Measurements from ENCODE around the gene RBMS1. TPM values are rescaled to one million over a fixed set of nuclear protein-coding genes. Genes with fewer than 3 reads are reported as not detected.

RBMS1 gene
- total RNA-seq, 4 donors from 2014 or later, result 13.5 to 31.6 (median 23.0) TPM

GRCh38 chr2:160430001-160430344 lies 63.6 kb downstream of the RBMS1 start:
- H3K4me3 ChIP-seq, result no peak overlapping the region
- H3K36me3 ChIP-seq, result no peaks in the 10 kb centered on the region
- peak overlapping the region in 1 of 4 donors; percentile 72 for H3K27ac ChIP-seq
- no peak for DNase-seq
- peaks cover 0 to 63% (median 19%) of the 10 kb centered on the region in 4 donors for H3K4me1 ChIP-seq
- in situ Hi-C loops (cut with MboI; ENCODE audit: low pct_ligation_motif_present in 1 of 4, low pct_unique_long_range_greater_than_20kb in 1 of 4, low sequenced_read_pairs in 3 of 4) (no loop called here), intact Hi-C loops (cut with DNase I; ENCODE audit: low total_unique reads) (no loop called here)
- TF ChIP-seq EP300 (IDR thresholded peaks at IDR 0.05; ENCODE audit: low read depth) (no peak), CTCF (IDR thresholded peaks at IDR 0.05) (no peak), POLR2A (IDR thresholded peaks at IDR 0.05) (no peak), POLR2AphosphoS5 (IDR thresholded peaks at IDR 0.05) (no peak)
- peaks cover 4 to 5% of the 10 kb centered on the region in 2 donors for H3K9me3 ChIP-seq
- H3K27me3 ChIP-seq, result peaks cover 62% of the 10 kb centered on the region

DNA sequence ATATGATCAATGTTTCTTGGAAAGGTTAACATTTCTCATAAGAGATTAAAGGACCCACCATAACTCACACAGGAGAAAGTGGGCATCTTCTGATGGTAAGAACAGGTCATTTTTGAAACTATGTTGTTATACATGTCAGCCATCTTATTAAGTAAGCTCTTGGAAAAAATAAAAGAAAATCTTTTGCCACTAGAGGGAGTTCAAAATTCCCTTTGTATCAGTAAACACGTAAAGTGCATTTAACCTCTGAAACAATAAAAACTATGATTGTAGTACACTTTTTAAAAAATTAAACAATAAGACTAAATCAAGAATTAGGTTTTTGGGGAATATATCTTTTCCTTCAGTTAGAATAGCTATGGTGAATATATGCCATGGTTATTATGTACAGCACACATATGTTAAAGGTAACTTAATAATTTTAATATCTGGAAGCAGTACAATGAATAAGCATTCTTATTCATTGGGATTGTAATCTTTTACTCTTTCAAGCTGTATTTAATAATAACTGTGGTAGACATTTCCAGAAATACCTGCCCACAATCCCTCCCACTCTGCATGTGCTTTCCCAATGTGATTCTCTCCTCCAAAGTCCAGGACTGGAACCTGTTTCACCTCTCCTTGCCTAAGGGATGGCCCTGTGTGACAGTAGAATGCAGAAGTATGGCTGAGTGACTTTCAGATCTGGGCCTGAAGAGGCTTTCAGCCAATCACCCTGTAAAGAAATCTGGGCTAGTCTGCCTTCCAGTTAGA lies 64.2 kb downstream of the RBMS1 start:
- intact Hi-C loops (cut with DNase I; ENCODE audit: low total_unique reads), result loop anchor here (10.0 kb wide), 1 partner anchor 45 kb away; no protein-coding TSS in a partner anchor
- peaks cover 0 to 62% (median 19%) of the 10 kb centered on the region in 4 donors for H3K4me1 ChIP-seq

DNA sequence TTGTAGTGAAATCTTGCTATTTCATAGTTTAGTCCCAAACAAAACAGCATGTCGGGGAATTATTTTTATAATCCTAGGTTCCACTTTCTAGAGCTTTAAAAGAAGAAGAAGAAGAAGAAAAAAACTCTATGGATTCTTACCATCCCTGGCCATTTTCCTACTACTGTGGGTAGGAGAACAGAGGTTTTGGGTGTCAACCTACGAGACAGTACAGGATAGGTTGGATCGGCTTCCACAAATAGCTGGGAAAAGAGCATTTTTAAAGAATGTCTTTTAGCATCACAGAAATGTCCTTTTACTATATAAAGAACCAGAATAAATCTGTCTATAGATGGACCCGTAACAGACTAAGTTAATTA lies 65.2 kb downstream of the RBMS1 start:
- WGBS, 2 donors (ENCODE audit: low coverage in 1 of 2), result 53 to 62% methylated on average over 4 of the region's 4 CpGs
- peak overlapping the region in 1 of 4 donors; percentile 10 for H3K4me3 ChIP-seq
- peaks cover 0 to 52% (median 15%) of the 10 kb centered on the region in 4 donors for H3K4me1 ChIP-seq
- H3K27ac ChIP-seq, result peak overlapping the region; percentile 59 to 79 (median 74)
- H3K27me3 ChIP-seq, result peaks cover 55% of the 10 kb centered on the region
- TF ChIP-seq EP300 (IDR thresholded peaks at IDR 0.05; ENCODE audit: low read depth) (no peak), CTCF (IDR thresholded peaks at IDR 0.05) (no peak), POLR2A (IDR thresholded peaks at IDR 0.05) (no peak), POLR2AphosphoS5 (IDR thresholded peaks at IDR 0.05) (no peak)
- in situ Hi-C loops (cut with MboI; ENCODE audit: low pct_ligation_motif_present in 1 of 4, low pct_unique_long_range_greater_than_20kb in 1 of 4, low sequenced_read_pairs in 3 of 4) (no loop called here), intact Hi-C loops (cut with DNase I; ENCODE audit: low total_unique reads) (loop anchor here (10.0 kb wide), 1 partner anchor 46 kb away; no protein-coding TSS in a partner anchor)
- DNase-seq, result no peak
- peaks cover 4 to 5% of the 10 kb centered on the region in 2 donors for H3K9me3 ChIP-seq
- no peaks in the 10 kb centered on the region for H3K36me3 ChIP-seq

More for the DNA sequence above, 64.2 kb downstream of the RBMS1 start:
- TF ChIP-seq EP300 (IDR thresholded peaks at IDR 0.05; ENCODE audit: low read depth) (no peak), POLR2A (IDR thresholded peaks at IDR 0.05) (no peak), CTCF (IDR thresholded peaks at IDR 0.05) (peak; percentile 55 to 71 (median 60)), POLR2AphosphoS5 (IDR thresholded peaks at IDR 0.05) (no peak)
- 7% methylated on average over 1 of the region's 1 CpG for WGBS, 2 donors (ENCODE audit: low coverage in 1 of 2)
- Histone ChIP-seq H3K9me3 (peaks cover 4 to 5% of the 10 kb centered on the region in 2 donors), H3K27me3 (peaks cover 57% of the 10 kb centered on the region), H3K27ac (peak overlapping the region; percentile 59 to 79 (median 74)), H3K36me3 (no peaks in the 10 kb centered on the region), H3K4me3 (no peak overlapping the region)
- in situ Hi-C loops (cut with MboI; ENCODE audit: low pct_ligation_motif_present in 1 of 4, low pct_unique_long_range_greater_than_20kb in 1 of 4, low sequenced_read_pairs in 3 of 4), result no loop called here
- DNase-seq, result no peak

DNA sequence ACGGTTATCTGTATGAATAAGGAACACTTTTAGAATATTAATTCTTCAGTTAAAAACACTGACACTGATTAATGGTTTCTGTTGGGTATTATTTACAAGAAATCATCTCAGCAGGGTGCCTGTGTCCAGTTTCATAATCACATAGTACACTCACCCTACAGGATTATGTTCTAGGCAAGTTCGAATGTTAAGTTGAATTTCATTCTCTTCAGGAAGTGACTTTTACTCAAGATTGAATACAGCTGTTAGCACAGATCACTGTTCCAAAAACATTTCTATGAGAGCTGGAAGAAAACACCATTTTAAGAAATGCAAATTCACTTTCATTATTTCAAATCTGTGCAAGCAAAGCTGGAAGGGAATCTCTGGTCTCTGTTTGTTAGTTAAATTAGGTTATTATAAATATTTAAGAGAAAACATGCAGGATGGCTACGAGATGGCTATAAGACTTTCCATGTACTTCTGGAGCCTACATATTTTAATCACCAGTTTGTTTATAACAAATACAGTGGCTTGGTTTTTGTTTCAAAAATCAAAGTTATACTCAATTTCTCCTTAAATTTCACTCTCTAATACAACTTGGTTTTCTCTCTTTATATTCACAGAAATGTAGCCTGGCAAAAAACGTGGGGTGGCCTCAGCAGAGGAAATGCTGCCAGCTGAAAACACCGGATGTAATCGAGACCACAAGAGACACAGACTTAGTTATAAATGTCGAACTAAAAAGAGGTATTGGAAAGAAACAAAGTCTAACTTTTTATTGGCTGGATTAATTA lies 65.8 kb downstream of the RBMS1 start:
- no peaks in the 10 kb centered on the region for H3K36me3 ChIP-seq
- peaks cover 4 to 5% of the 10 kb centered on the region in 2 donors for H3K9me3 ChIP-seq
- H3K27me3 ChIP-seq, result peaks cover 55% of the 10 kb centered on the region
- intact Hi-C loops (cut with DNase I; ENCODE audit: low total_unique reads) (loop anchor here (10.0 kb wide), 1 partner anchor 47 kb away; no protein-coding TSS in a partner anchor), in situ Hi-C loops (cut with MboI; ENCODE audit: low pct_ligation_motif_present in 1 of 4, low pct_unique_long_range_greater_than_20kb in 1 of 4, low sequenced_read_pairs in 3 of 4) (no loop called here)
- DNase-seq, result peak; percentile 29
- TF ChIP-seq CTCF (IDR thresholded peaks at IDR 0.05), result no peak
- TF ChIP-seq EP300 (IDR thresholded peaks at IDR 0.05; ENCODE audit: low read depth), result no peak
- peak; percentile 22 to 64 (median 40) for TF ChIP-seq POLR2AphosphoS5 (IDR thresholded peaks at IDR 0.05)
- TF ChIP-seq POLR2A (IDR thresholded peaks at IDR 0.05), result no peak
- peak overlapping the region; percentile 59 to 79 (median 74) for H3K27ac ChIP-seq
- H3K4me3 ChIP-seq, result peak overlapping the region in 1 of 4 donors; percentile 10
- WGBS, 2 donors (ENCODE audit: low coverage in 1 of 2), result 36 to 41% methylated on average over 6 to 7 of the region's 7 CpGs
- peaks cover 0 to 46% (median 12%) of the 10 kb centered on the region in 4 donors for H3K4me1 ChIP-seq
